ENCODE data around the gene PACS2.
"Not testable (repeated sequence)": the region's sequence is repeated elsewhere in the genome, so short reads cannot be mapped to it uniquely, and the experiment has no call there.

The PACS2 gene

GRCh38 chr14:105351410-105351809 lies 36.9 kb downstream of the PACS2 start:
- no peak for DNase-seq (ENCODE audit: low spot score)

- peak; percentile 95 for DNase-seq (ENCODE audit: low spot score)
Measured at GRCh38 chr14:105351920-105352851, 37.6 kb downstream of the PACS2 start.

- no peak for DNase-seq (ENCODE audit: low spot score)
Measured at GRCh38 chr14:105353136-105353535, 38.6 kb downstream of the PACS2 start.

GRCh38 chr14:105354541-105354940 lies 40.0 kb downstream of the PACS2 start:
- DNase-seq (ENCODE audit: low spot score) = no peak

- DNase-seq (ENCODE audit: low spot score) = no peak
Measured at GRCh38 chr14:105355049-105355575, 40.6 kb downstream of the PACS2 start.

GRCh38 chr14:105355850-105356604 lies 41.5 kb downstream of the PACS2 start:
- no peak for DNase-seq (ENCODE audit: low spot score)

- no peak for DNase-seq (ENCODE audit: low spot score)
Measured at GRCh38 chr14:105356927-105357326, 42.4 kb downstream of the PACS2 start.

GRCh38 chr14:105357626-105358025 lies 43.1 kb downstream of the PACS2 start:
- no peak for DNase-seq (ENCODE audit: low spot score)

- DNase-seq (ENCODE audit: low spot score) = no peak
Measured at GRCh38 chr14:105358140-105358846, 43.7 kb downstream of the PACS2 start.

GRCh38 chr14:105358943-105359342 lies 44.4 kb downstream of the PACS2 start:
- DNase-seq (ENCODE audit: low spot score) = no peak

- DNase-seq (ENCODE audit: low spot score) = not testable (repeated sequence)
Measured at GRCh38 chr14:105361412-105361811, 46.9 kb downstream of the PACS2 start.

- peak; percentile 94 for DNase-seq (ENCODE audit: low spot score)
Measured at GRCh38 chr14:105363847-105364708, 49.5 kb downstream of the PACS2 start.

GRCh38 chr14:105365101-105365500 lies 50.6 kb downstream of the PACS2 start:
- DNase-seq (ENCODE audit: low spot score) = no peak

GRCh38 chr14:105365681-105366080 lies 51.1 kb downstream of the PACS2 start:
- DNase-seq (ENCODE audit: low spot score) = no peak

GRCh38 chr14:105366386-105367074 lies 52.0 kb downstream of the PACS2 start:
- no peak for DNase-seq (ENCODE audit: low spot score)

GRCh38 chr14:105367116-105368031 lies 52.8 kb downstream of the PACS2 start:
- no peak for DNase-seq (ENCODE audit: low spot score)

- no peak for DNase-seq (ENCODE audit: low spot score)
Measured at GRCh38 chr14:105368032-105368417, 53.5 kb downstream of the PACS2 start.

GRCh38 chr14:105368426-105368825 lies 53.9 kb downstream of the PACS2 start:
- DNase-seq (ENCODE audit: low spot score) = no peak

GRCh38 chr14:105368910-105369652 lies 54.5 kb downstream of the PACS2 start:
- no peak for DNase-seq (ENCODE audit: low spot score)

All from AG08395 (cell line).